HepG2 (cell line): ENCODE results near the gene RERE. TPM values are rescaled to one million over a fixed set of nuclear protein-coding genes. Genes with fewer than 3 reads are reported as not detected.

Experiments used
- ATAC-seq: fragments of 200-7000 bp; cut with Tn5 transposase; 3 replicates; pipeline ENCODE4 v1.9.1; 2020; ENCODE audit warnings: mild to moderate bottlenecking, moderate library complexity
- BruUV-seq: library from RNA; stranded (reverse); fragments of 400-500 nt; replicated peaks from 2 replicates; lab custom pipeline; 2021; lab: Mats Ljungman, UMichigan
- CTCF ChIA-PET: fragments of 300-600 bp; formaldehyde crosslinking; extraction: SDS; loops from one replicate; lab custom pipeline; 2021; ENCODE audit warnings: low total read pairs, inconsistent platforms, low intra/inter-chr PET ratio; lab: Yijun Ruan, JAX
- POLR2A ChIA-PET: fragments of 350-600 bp; sonication (Branson Sonifier 250); formaldehyde crosslinking; loops from one replicate; lab custom pipeline; 2020; ENCODE audit warnings: antibody characterized with exemption, inconsistent platforms; lab: Yijun Ruan, JAX
- DNase-seq: peaks from one replicate; pipeline ENCODE4 v3.0.0-alpha.2; 2015; ENCODE audit warnings: low spot score
- FAIRE-seq: peaks from 3 replicates; lab custom pipeline; 2011; peaks lifted over from hg19 to GRCh38; lab: Jason Lieb, UNC
- H2AFZ ChIP-seq: one replicate; pipeline ENCODE4 v1.6.1; 2011; ENCODE audit warnings: low read length, inconsistent platforms
- H3K27ac ChIP-seq: fragments of 300-600 bp; 3 replicates; pipeline ENCODE4 v1.8.0; 2011; ENCODE audit warnings: mixed run types, mild to moderate bottlenecking, mixed read lengths, low read length, inconsistent platforms; ENCODE audit not compliant: insufficient read depth; ENCODE audit errors: extremely low read length
- H3K27me3 ChIP-seq, 2 experiments: fragments of 200-600 bp in 1 of 2; 2 replicates in 1 of 2; 3 replicates in 1 of 2; pipeline versions ENCODE4 v1.6.0 to v1.8.0; 2011; ENCODE audit warnings: low read length in 2 of 2, mild to moderate bottlenecking in 2 of 2, moderate library complexity in 2 of 2, inconsistent platforms in 1 of 2; ENCODE audit not compliant: insufficient read depth in 2 of 2, control insufficient read depth in 1 of 2
- H3K36me3 ChIP-seq, 2 experiments: fragments of 200-600 bp in 1 of 2; replicated peaks in 1 of 2; 2 replicates in 1 of 2; 3 replicates in 1 of 2; pipeline versions ENCODE4 v1.5.1 to v1.8.0; 2011; ENCODE audit warnings: low read length in 2 of 2, inconsistent platforms in 1 of 2; ENCODE audit not compliant: insufficient read depth in 2 of 2, control insufficient read depth in 1 of 2
- H3K4me1 ChIP-seq: 2 replicates; pipeline ENCODE4 v1.5.1; 2012; ENCODE audit warnings: low read length, inconsistent platforms; ENCODE audit not compliant: insufficient read depth
- H3K4me2 ChIP-seq: 2 replicates; pipeline ENCODE4 v1.6.0; 2011; ENCODE audit warnings: low read depth, low read length, inconsistent platforms
- H3K4me3 ChIP-seq, 3 experiments: fragments of 200-600 bp in 1 of 3; sonication (generic), shearing (Covaris generic) in 1 of 3; replicated peaks in 1 of 3; 2 replicates each; pipeline ENCODE4 v1.5.1; 2011 to 2016; ENCODE audit warnings: low read length in 3 of 3, inconsistent platforms in 2 of 3, low read depth in 2 of 3, mild to moderate bottlenecking in 2 of 3, control low read depth in 1 of 3, mixed read lengths in 1 of 3; ENCODE audit not compliant: insufficient read depth in 1 of 3
- H3K79me2 ChIP-seq: one replicate; pipeline ENCODE4 v1.6.1; 2011; ENCODE audit warnings: low read length, inconsistent platforms; ENCODE audit not compliant: insufficient read depth
- H3K9ac ChIP-seq: 2 replicates; pipeline ENCODE4 v1.6.0; 2011; ENCODE audit warnings: mild to moderate bottlenecking, low read depth, low read length, inconsistent platforms; ENCODE audit not compliant: insufficient read depth
- H3K9me3 ChIP-seq: 2 replicates; pipeline ENCODE4 v1.5.1; 2012; ENCODE audit warnings: mild to moderate bottlenecking, low read length
- H4K20me1 ChIP-seq: 2 replicates; pipeline ENCODE4 v1.6.0; 2011; ENCODE audit warnings: inconsistent platforms, mild to moderate bottlenecking, low read length, moderate library complexity; ENCODE audit not compliant: insufficient read depth
- ASH2L ChIP-seq: fragments of 300-600, 200-600 bp; sonication (generic); IDR thresholded peaks from 2 replicates; pipeline ENCODE4 v1.7.0; 2017; ENCODE audit warnings: low read depth, mild to moderate bottlenecking, moderate library complexity, mixed read lengths, low read length; ENCODE audit not compliant: insufficient read length
- CBFB ChIP-seq: sonication (generic); formaldehyde crosslinking; IDR thresholded peaks from 2 replicates; pipeline ENCODE4 v1.4.0; 2020; ENCODE audit warnings: missing genetic modification reagents
- LCORL ChIP-seq, 2 experiments: fragments of 450-650 bp in 1 of 2; sonication (generic) in 1 of 2; formaldehyde crosslinking in 1 of 2; IDR thresholded peaks; 2 replicates each; pipeline versions ENCODE4 v1.5.0 to v1.6.1; 2017 to 2020; ENCODE audit warnings: antibody characterized with exemption in 1 of 2, missing genetic modification reagents in 1 of 2
- NCOA1 ChIP-seq: sonication (generic); formaldehyde crosslinking; IDR thresholded peaks from 2 replicates; pipeline ENCODE4 v1.9.0; 2021; ENCODE audit warnings: missing genetic modification reagents
- NCOA5 ChIP-seq: sonication (generic); formaldehyde crosslinking; IDR thresholded peaks from 2 replicates; pipeline ENCODE4 v1.4.0; 2020; ENCODE audit warnings: missing genetic modification reagents
- SOX13 ChIP-seq, 3 experiments: fragments of 450-650 bp in 1 of 3; sonication (generic) in 1 of 3; formaldehyde crosslinking in 1 of 3; IDR thresholded peaks in 2 of 3; conservative IDR thresholded peaks in 1 of 3; 2 replicates each; pipeline versions ENCODE4 v1.5.0 to v1.6.1; 2016 to 2020; ENCODE audit warnings: antibody characterized with exemption in 1 of 3, mild to moderate bottlenecking in 1 of 3, missing compliant biosample characterization in 1 of 3, missing genetic modification reagents in 1 of 3, moderate library complexity in 1 of 3
- TCF12 ChIP-seq, 2 experiments: fragments of 450-650 bp in 1 of 2; sonication (generic) in 1 of 2; formaldehyde crosslinking in 1 of 2; IDR thresholded peaks; 2 replicates each; pipeline versions ENCODE4 v1.6.1 to v1.8.0; 2017 to 2022; ENCODE audit warnings: antibody characterized with exemption in 1 of 2, mild to moderate bottlenecking in 1 of 2, missing genetic modification reagents in 1 of 2, moderate library complexity in 1 of 2
- ZNF33A ChIP-seq: sonication (generic); formaldehyde crosslinking; IDR thresholded peaks from 2 replicates; pipeline ENCODE4 v1.5.1; 2020; ENCODE audit warnings: missing genetic modification reagents, mild to moderate bottlenecking, moderate library complexity, borderline replicate concordance
- ZNF34 ChIP-seq: sonication (generic); formaldehyde crosslinking; IDR thresholded peaks from 2 replicates; pipeline ENCODE4 v1.4.0; 2020; ENCODE audit warnings: mild to moderate bottlenecking, missing genetic modification reagents, borderline replicate concordance
- ZNF691 ChIP-seq: sonication (generic); formaldehyde crosslinking; IDR thresholded peaks from 2 replicates; pipeline ENCODE4 v1.4.0; 2020; ENCODE audit warnings: missing genetic modification reagents, low read depth, mild to moderate bottlenecking, borderline replicate concordance
- ZNF709 ChIP-seq: sonication (generic); formaldehyde crosslinking; IDR thresholded peaks from 2 replicates; pipeline ENCODE4 v1.5.0; 2020; ENCODE audit warnings: mild to moderate bottlenecking, missing genetic modification reagents
- ZNF883 ChIP-seq: sonication (generic); formaldehyde crosslinking; IDR thresholded peaks from 2 replicates; pipeline ENCODE4 v1.5.1; 2020; ENCODE audit warnings: mild to moderate bottlenecking, missing genetic modification reagents; ENCODE audit errors: not compliant biosample characterization
- WGBS: methylation state at CpG from one replicate; pipeline ENCODE4 v1.1.6; 2017; ENCODE audit warnings: low lambda C conversion rate; 5-methylcytosine and 5-hydroxymethylcytosine counted together
- in situ Hi-C: cut with HindIII; loops from 2 replicates; pipeline ENCODE4 v1.10.0; 2017; ENCODE audit warnings: low pct_unique_long_range_greater_than_20kb; ENCODE audit not compliant: extremely low pct_ligation_motif_present
- intact Hi-C: fragments of 100-400 bp; cut with micrococcal nuclease; formaldehyde crosslinking; loops from one replicate; pipeline ENCODE4 v1.10.0; 2022; ENCODE audit not compliant: unreplicated experiment
- polyA plus RNA-seq, 8 experiments: library from polyadenylated mRNA; depleted of rRNA in 3 of 8; stranded (reverse) in 7 of 8; unstranded in 1 of 8; fragments of >200 nt; fragmentation: Illumina TruSeq in 4 of 8; extraction: Trizol in 4 of 8; gene quantifications; 2 replicates each; pipeline versions ENCODE4 v1.2.1 to v1.2.3, GENCODE V29; 2011 to 2016; ENCODE audit warnings: low read depth in 4 of 8, missing spikeins in 1 of 8, mixed read lengths in 1 of 8; ENCODE audit not compliant: insufficient read depth in 1 of 8
- total RNA-seq, 5 experiments: library from RNA; depleted of rRNA; stranded (reverse); fragments of >200 nt; fragmentation: Illumina TruSeq; extraction: Trizol; gene quantifications; 2 replicates each; pipeline ENCODE4 v1.2.3, GENCODE V29; 2016; ENCODE audit warnings: low read depth in 1 of 5
- TF ChIP-seq, protein P1 (sequence below): IDR thresholded peaks from 2 replicates; pipeline ENCODE4 v1.6.1; 2016; ENCODE audit warnings: missing genetic modification reagents, missing compliant biosample characterization
- TF ChIP-seq, protein P2 (sequence below): IDR thresholded peaks from 2 replicates; pipeline ENCODE4 v1.6.1; 2012; ENCODE audit warnings: low read depth, low read length, improper control_type of control experiment

The RERE gene
- total and polyA plus RNA-seq, 2 of the 13 experiments (the other 11 are each of a cell fraction or from before 2014, with no cell fraction given): 18.3 to 21.9 TPM

DNA sequence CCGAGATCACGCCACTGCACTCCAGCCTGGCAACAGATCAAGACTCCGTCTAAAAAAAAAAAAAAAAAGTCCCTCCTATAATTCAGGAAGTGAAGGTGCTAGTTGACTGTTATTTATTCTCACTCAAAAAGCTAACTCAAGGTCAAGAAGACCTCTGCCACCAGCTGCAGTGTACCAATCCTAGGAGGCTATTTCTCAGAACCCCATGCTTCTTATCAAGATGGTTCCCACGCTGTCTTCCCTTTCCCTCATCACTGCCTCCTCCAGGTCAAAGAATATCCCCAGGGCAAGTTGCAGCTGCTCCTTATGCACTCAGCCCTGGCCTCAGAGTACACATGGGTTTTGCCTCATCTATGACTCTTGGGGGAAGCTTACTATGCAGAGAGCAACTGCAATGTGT lies 53.6 kb downstream of the RERE start:
- no peak for TF ChIP-seq NCOA1
- no peak for TF ChIP-seq ZNF709 (CRISPR knock-in tag)
- no peak for TF ChIP-seq CBFB (CRISPR knock-in tag)
- no peak for TF ChIP-seq ZNF34 (CRISPR knock-in tag)
- TF ChIP-seq, protein P1, sequence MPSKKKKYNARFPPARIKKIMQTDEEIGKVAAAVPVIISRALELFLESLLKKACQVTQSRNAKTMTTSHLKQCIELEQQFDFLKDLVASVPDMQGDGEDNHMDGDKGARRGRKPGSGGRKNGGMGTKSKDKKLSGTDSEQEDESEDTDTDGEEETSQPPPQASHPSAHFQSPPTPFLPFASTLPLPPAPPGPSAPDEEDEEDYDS (CRISPR knock-in tag): no peak
- no peak for TF ChIP-seq ZNF33A
- TF ChIP-seq NCOA5 (CRISPR knock-in tag): no peak
- Histone ChIP-seq H3K4me1 (peaks cover 14% of the 10 kb centered on the region; the same call in 1 of the 2 replicates), H3K27ac (no peak overlapping the region), H3K9me3 (no peaks in the 10 kb centered on the region), H4K20me1 (no peaks in the 10 kb centered on the region; the same call in 1 of the 2 replicates), H3K9ac (no peak overlapping the region), H3K4me2 (no peak overlapping the region), H3K4me3 (no peak overlapping the region), H3K36me3 (no peaks in the 10 kb centered on the region; a peak in 2 of 5 replicates), H3K27me3 (no peaks in the 10 kb centered on the region), H3K79me2 (peaks cover 77% of the 10 kb centered on the region), H2AFZ (no peak overlapping the region)
- no peak for FAIRE-seq
- BruUV-seq: no TSS peak
- in situ Hi-C loops: no loop called here
- ChIA-PET CTCF (no interaction called here), POLR2A (interaction anchor here (0.5 kb wide), 1 partner anchor 64 kb away, joined by 3 read pairs; no protein-coding TSS in a partner anchor)
- ATAC-seq: no peak
- no peak for DNase-seq
- intact Hi-C loops: no loop called here
- 95% methylated on average over 4 of the region's 4 CpGs for WGBS

GRCh38 chr1:8754993-8755392 lies 62.4 kb downstream of the RERE start:
- Histone ChIP-seq H3K4me2 (peak overlapping the region; percentile 8; the same call in 1 of the 2 replicates), H2AFZ (no peak overlapping the region), H4K20me1 (0 out of 2 replicates have a peak, but pooled peaks cover 5% of the 10 kb centered on the region), H3K9ac (no peak overlapping the region), H3K27ac (peak overlapping the region; percentile 64), H3K4me1 (peaks cover 49% of the 10 kb centered on the region), H3K9me3 (no peaks in the 10 kb centered on the region), H3K27me3 (no peaks in the 10 kb centered on the region), H3K79me2 (peaks cover 87% of the 10 kb centered on the region), H3K4me3 (no peak overlapping the region), H3K36me3 (no peaks in the 10 kb centered on the region)
- no peak for FAIRE-seq
- POLR2A ChIA-PET: no interaction called here
- 24% methylated on average over 2 of the region's 2 CpGs for WGBS
- CTCF ChIA-PET: no interaction called here
- ATAC-seq: peak; percentile 92
- peak; percentile 82 for DNase-seq
- in situ Hi-C loops: no loop called here
- intact Hi-C loops: no loop called here
- no TSS peak for BruUV-seq
- TF ChIP-seq SOX13 (IDR thresholded peaks at IDR 0.05) (no peak), SOX13 (CRISPR knock-in tag; conservative IDR thresholded peaks at IDR 0.05 in 1 of 2, IDR thresholded peaks at IDR 0.05 in 1 of 2) (peak in 1 of 2 experiments; percentile 55; a peak in 1 of 4 replicates), ZNF691 (CRISPR knock-in tag) (no peak), TCF12 (IDR thresholded peaks at IDR 0.05) (no peak), TCF12 (CRISPR knock-in tag; IDR thresholded peaks at IDR 0.05) (no peak), ZNF883 (CRISPR knock-in tag) (no peak), LCORL (IDR thresholded peaks at IDR 0.05) (no peak), LCORL (CRISPR knock-in tag; IDR thresholded peaks at IDR 0.05) (0 out of 2 replicates have a peak, but pooled peaks have one; percentile 41), ASH2L (peak; percentile 22)
- TF ChIP-seq, protein P2, sequence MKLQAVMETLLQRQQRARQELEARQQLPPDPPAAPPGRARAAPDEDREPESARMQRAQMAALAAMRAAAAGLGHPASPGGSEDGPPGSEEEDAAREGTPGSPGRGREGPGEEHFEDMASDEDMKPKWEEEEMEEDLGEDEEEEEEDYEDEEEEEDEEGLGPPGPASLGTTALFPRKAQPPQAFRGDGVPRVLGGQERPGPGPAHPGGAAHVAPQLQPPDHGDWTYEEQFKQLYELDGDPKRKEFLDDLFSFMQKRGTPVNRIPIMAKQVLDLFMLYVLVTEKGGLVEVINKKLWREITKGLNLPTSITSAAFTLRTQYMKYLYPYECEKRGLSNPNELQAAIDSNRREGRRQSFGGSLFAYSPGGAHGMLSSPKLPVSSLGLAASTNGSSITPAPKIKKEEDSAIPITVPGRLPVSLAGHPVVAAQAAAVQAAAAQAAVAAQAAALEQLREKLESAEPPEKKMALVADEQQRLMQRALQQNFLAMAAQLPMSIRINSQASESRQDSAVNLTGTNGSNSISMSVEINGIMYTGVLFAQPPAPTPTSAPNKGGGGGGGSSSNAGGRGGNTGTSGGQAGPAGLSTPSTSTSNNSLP: 0 out of 2 replicates have a peak, but pooled peaks have one; percentile 17
